Lower lobe of right lung (tissue), 2 donors: ENCODE data around the gene RUNX3. TPM values are rescaled to one million over a fixed set of nuclear protein-coding genes. Genes with fewer than 3 reads are reported as not detected.
A peak's percentile ranks its signal among the peaks of the same experiment; 100 is the strongest.

ENCODE experiments used
- ATAC-seq, 2 donors: fragments of 200-7000 bp; cut with Tn5 transposase; one replicate each; pipeline ENCODE4 v1.9.1; 2020 to 2022; ENCODE audit warnings: mild to moderate bottlenecking in 2 of 2, moderate library complexity in 2 of 2
- DNase-seq: peaks from one replicate; pipeline ENCODE4 v3.0.0-alpha.2; 2020
- H3K27ac ChIP-seq: fragments of 200-600 bp; one replicate; pipeline ENCODE4 v1.8.0; 2022
- H3K27me3 ChIP-seq: fragments of 200-600 bp; one replicate; pipeline ENCODE4 v1.8.0; 2022; ENCODE audit warnings: low read depth
- H3K36me3 ChIP-seq: fragments of 200-600 bp; one replicate; pipeline ENCODE4 v1.8.0; 2022; ENCODE audit warnings: mild to moderate bottlenecking
- H3K4me1 ChIP-seq: fragments of 200-600 bp; one replicate; pipeline ENCODE4 v1.8.0; 2022
- H3K4me3 ChIP-seq: fragments of 200-600 bp; one replicate; pipeline ENCODE4 v1.8.0; 2022; ENCODE audit warnings: mild to moderate bottlenecking
- H3K9me3 ChIP-seq: fragments of 200-600 bp; one replicate; pipeline ENCODE4 v1.8.0; 2022
- intact Hi-C: fragments of 100-400 bp; cut with DNase I; formaldehyde crosslinking; loops from one replicate; pipeline ENCODE4 v1.11.0; 2022
- total RNA-seq: library from RNA; stranded (reverse); fragmentation: NEBNext Ultra II Directional; extraction: Animal tissue kit (Norgen Biotek cat#: 25700); gene quantifications from one replicate; pipeline ENCODE4 v1.2.1, GENCODE V29; 2021
- TF ChIP-seq, protein P1 (sequence below): fragments of 200-600 bp; IDR thresholded peaks from one replicate; pipeline ENCODE4 v1.8.0; 2022; ENCODE audit warnings: antibody characterized with exemption, mild to moderate bottlenecking
- donor health status: DM: no; HTN: yes; CAD: no; lungs with severe emphysema.

The RUNX3 gene
- total RNA-seq, 1 donor from 2014 or later: 13.1 TPM

DNA sequence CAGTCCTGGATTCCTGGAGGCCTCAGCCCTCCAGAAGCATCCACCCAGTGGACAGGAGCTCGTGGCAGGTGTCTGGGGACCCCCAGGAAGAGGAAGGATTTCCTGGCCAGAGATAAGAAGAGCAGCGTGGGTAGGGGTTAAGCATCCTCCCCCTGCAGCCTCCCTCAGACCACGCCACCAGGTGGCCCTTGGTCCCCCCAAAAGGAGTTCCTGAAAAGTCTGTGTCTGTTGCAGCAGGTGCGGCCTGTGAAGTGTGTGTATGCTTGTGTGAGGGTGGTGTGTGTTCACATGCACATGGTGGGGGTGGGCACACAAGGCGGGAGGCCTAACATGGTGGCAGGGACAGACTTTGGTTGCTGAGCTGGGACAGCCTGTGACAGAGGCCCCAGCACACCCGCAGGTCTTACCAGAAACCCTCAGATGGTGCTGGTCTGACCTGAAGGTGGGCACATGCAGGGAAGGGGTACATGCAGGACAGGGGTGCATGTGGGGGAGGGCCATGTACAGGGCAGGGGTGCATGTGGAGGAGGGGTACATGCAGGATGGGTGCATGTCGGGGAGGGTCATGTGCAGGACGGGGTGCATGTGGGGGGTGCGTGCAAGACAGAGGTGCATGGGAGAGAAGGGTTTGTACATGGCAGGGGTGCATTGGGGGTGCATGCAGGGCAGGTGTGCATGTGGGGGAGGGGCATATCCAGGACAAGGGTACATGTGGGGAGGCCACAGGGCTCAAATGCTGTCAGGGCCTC lies 18.2 kb upstream of the RUNX3 start:
- intact Hi-C loops: no loop called here

DNA sequence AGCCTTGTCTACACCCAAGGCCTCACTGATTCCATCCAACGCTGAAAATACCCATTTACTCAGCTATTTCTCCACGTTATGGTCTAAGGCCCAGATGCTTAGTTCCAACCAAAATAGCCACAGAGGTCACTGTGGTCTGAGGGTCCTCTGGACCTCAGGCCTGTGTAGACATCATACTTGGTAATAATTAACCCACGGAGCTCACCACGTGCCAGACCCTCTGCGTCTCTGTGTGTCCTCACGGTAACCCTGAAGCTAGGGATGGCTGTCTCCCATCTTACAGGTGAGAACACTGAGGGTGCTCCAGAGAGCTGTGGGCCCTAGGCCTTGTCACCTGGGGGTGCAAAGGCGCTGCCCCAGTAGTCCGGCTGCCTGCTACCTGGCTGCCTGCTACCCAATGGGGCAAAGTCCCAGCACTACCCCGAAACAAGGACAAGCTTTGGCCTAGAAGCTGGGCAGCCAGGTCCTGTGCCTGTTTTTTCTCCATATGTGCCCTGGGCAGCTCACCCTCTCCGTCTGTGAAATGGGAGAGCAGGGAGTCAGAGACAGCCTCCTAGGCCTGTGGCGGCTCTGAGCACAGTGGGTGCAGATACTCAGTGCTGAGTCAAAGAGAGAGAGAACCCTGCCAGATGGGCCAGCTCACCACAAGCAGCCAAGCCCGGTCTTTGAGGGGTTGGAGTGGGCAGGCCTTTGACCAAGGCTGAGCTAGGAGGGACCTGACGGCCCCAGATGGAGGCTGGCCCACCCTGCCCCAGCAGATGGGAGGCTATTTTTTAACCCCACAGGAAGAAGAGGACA lies 17.0 kb upstream of the RUNX3 start:
- no peaks in the 10 kb centered on the region for H3K4me1 ChIP-seq
- ATAC-seq (no peak), DNase-seq (no peak)
- no peak overlapping the region for H3K27ac ChIP-seq
- no peaks in the 10 kb centered on the region for H3K36me3 ChIP-seq
- H3K4me3 ChIP-seq: no peak overlapping the region
- TF ChIP-seq, protein P1, sequence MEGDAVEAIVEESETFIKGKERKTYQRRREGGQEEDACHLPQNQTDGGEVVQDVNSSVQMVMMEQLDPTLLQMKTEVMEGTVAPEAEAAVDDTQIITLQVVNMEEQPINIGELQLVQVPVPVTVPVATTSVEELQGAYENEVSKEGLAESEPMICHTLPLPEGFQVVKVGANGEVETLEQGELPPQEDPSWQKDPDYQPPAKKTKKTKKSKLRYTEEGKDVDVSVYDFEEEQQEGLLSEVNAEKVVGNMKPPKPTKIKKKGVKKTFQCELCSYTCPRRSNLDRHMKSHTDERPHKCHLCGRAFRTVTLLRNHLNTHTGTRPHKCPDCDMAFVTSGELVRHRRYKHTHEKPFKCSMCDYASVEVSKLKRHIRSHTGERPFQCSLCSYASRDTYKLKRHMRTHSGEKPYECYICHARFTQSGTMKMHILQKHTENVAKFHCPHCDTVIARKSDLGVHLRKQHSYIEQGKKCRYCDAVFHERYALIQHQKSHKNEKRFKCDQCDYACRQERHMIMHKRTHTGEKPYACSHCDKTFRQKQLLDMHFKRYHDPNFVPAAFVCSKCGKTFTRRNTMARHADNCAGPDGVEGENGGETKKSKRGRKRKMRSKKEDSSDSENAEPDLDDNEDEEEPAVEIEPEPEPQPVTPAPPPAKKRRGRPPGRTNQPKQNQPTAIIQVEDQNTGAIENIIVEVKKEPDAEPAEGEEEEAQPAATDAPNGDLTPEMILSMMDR: no peak
- intact Hi-C loops: no loop called here
- no peaks in the 10 kb centered on the region for H3K27me3 ChIP-seq
- no peaks in the 10 kb centered on the region for H3K9me3 ChIP-seq

More for the DNA sequence above, 18.2 kb upstream of the RUNX3 start:
- H3K4me3 ChIP-seq: no peak overlapping the region
- TF ChIP-seq, protein P1: no peak
- H3K36me3 ChIP-seq: no peaks in the 10 kb centered on the region
- no peak overlapping the region for H3K27ac ChIP-seq
- DNase-seq: no peak
- H3K9me3 ChIP-seq: no peaks in the 10 kb centered on the region
- peak; percentile 6 to 15 for ATAC-seq
- H3K4me1 ChIP-seq: no peaks in the 10 kb centered on the region
- H3K27me3 ChIP-seq: no peaks in the 10 kb centered on the region

DNA sequence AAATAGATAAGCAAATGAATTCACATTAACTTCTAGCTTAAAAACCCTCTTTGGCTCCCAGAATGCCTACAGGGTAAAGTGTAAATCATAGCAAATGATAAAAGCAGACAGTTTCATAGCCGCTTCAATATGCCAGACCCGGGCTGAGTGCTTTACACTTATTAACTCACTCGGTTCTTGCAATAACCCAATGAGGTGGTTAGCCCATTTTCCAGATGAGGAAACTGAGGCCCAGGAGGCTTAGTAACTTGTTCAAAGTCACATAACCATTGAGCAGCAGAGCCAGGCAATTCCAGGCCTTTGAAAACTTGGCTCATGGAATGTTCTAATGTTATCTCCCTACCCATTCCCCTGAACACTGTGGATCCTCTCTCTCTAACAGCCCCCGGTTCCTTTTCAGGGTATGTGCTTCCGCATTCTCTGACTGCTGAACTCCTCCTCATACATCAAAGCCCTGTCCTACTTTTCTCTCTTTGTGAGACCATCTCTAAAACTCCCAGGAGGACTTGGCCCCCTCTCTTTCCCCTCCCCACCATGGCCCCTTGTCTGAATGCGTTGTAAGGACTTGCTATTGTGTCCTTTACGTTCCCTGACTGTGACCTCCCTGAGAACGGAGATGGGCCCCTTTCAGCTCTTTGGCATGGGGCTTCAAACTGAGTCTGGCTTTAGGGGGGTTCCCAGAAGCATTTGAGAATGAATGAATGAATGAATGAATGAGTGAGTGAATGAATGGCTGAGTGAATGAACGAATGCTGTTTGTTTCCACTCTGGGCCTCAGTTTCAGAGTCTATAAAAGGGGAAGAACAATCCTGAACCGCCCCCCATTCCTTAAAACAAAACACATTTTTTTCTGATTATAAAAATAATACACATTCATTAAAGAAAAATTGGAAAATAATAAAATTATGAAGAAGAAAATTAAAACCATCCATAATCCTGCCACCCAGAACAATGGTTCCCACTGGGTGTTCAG lies 15.6 kb upstream of the RUNX3 start:
- no peaks in the 10 kb centered on the region for H3K9me3 ChIP-seq
- no peaks in the 10 kb centered on the region for H3K36me3 ChIP-seq
- ATAC-seq (no peak), DNase-seq (no peak)
- intact Hi-C loops: no loop called here
- no peak overlapping the region for H3K27ac ChIP-seq
- H3K27me3 ChIP-seq: no peaks in the 10 kb centered on the region
- no peaks in the 10 kb centered on the region for H3K4me1 ChIP-seq
- H3K4me3 ChIP-seq: no peak overlapping the region
- TF ChIP-seq, protein P1: no peak

DNA sequence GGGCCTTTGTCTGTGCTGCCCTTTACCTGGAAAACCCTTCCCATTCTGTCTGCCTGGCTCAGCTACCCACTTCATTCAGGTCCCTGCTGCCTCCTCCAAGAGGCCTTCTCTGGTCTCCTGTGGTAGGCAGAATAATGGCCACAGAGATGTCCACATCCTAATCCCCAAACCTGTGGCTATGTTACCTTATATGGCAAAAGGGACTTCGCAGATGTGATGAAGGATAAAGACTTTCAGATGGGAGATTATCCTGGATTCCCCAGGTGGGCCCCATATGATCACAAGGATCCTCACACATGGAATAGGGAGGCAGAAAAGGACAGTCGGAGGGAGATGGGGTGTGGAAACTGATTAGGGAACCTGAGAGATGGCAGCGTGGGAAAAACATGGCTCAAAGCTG lies 14.2 kb upstream of the RUNX3 start:
- no peak for DNase-seq

More for the DNA sequence above, 14.2 kb upstream of the RUNX3 start:
- ATAC-seq: no peak
- no peaks in the 10 kb centered on the region for H3K27me3 ChIP-seq
- no peaks in the 10 kb centered on the region for H3K36me3 ChIP-seq
- TF ChIP-seq, protein P1: no peak
- H3K9me3 ChIP-seq: no peaks in the 10 kb centered on the region
- no peak overlapping the region for H3K4me3 ChIP-seq
- H3K4me1 ChIP-seq: no peaks in the 10 kb centered on the region
- intact Hi-C loops: no loop called here
- H3K27ac ChIP-seq: no peak overlapping the region
